Upper lobe of left lung (tissue), 4 donors: ENCODE data around the gene SLC16A11.

ENCODE experiments used
- POLR2AphosphoS5 ChIP-seq, 2 donors: sonication (generic); formaldehyde crosslinking; IDR thresholded peaks; one replicate each; pipeline ENCODE4 v1.5.1; 2017; ENCODE audit warnings: antibody characterized with exemption in 2 of 2
- TF ChIP-seq, protein P1 (sequence below), 6 experiments: fragments of 450-650 bp in 4 of 6; fragments of 200-600 bp in 2 of 6; sonication (generic) in 2 of 6; IDR thresholded peaks; one replicate each; pipeline ENCODE4 v1.5.1; 2016 to 2019; ENCODE audit warnings: antibody characterized with exemption in 6 of 6

GRCh38 chr17:7035591-7036368, 8.1 kb downstream of the SLC16A11 start, which contains the start of gene SLC16A13:
- TF ChIP-seq, protein P1, sequence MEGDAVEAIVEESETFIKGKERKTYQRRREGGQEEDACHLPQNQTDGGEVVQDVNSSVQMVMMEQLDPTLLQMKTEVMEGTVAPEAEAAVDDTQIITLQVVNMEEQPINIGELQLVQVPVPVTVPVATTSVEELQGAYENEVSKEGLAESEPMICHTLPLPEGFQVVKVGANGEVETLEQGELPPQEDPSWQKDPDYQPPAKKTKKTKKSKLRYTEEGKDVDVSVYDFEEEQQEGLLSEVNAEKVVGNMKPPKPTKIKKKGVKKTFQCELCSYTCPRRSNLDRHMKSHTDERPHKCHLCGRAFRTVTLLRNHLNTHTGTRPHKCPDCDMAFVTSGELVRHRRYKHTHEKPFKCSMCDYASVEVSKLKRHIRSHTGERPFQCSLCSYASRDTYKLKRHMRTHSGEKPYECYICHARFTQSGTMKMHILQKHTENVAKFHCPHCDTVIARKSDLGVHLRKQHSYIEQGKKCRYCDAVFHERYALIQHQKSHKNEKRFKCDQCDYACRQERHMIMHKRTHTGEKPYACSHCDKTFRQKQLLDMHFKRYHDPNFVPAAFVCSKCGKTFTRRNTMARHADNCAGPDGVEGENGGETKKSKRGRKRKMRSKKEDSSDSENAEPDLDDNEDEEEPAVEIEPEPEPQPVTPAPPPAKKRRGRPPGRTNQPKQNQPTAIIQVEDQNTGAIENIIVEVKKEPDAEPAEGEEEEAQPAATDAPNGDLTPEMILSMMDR (IDR thresholded peaks at IDR 0.05) = peak in 2 of 6 experiments; percentile 8 to 9
- TF ChIP-seq POLR2AphosphoS5 (IDR thresholded peaks at IDR 0.05) = peak; percentile 86 to 90
